ENCODE measurements around the gene PDE8B. TPM values are rescaled to one million over a fixed set of nuclear protein-coding genes. Genes with fewer than 3 reads are reported as not detected.

Gene PDE8B
- total RNA-seq, 1 experiment from 2014 or later: 0.07 TPM

DNA sequence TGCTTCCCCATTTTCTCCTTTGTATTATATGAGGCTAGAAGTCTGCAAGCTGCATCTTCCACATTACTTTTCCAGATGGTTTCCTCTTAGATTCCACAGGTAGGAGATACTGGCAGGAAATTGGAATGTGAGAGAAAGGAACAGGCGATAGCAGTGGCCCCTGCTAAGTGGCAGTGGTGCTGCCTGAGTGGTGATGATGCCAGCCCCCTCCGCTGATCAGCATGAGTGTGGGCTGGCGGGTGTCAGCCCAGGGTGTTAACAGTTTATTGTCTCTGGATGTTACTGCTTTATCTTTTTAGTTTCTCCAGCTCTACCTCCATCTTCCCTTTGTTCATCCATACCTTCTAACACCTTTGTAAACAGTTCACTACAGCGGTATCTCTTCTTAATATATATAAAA, 13.2 kb downstream of the PDE8B start:
- Histone ChIP-seq H2BK120ac (ENCODE audit: low read depth, low read length, poor library complexity, severe bottlenecking) (no peak overlapping the region), H3K4ac (ENCODE audit: low read depth, low read length) (no peak overlapping the region), H2AK5ac (ENCODE audit: insufficient read length, low read length) (no peak overlapping the region), H3K79me1 (ENCODE audit: insufficient read depth, low read depth, low read length, poor library complexity, severe bottlenecking) (no peaks in the 10 kb centered on the region), H3K23ac (ENCODE audit: insufficient read length, low read depth, low read length) (no peak overlapping the region), H2AFZ (ENCODE audit: low read length) (no peak overlapping the region), H3K9me3 (ENCODE audit: control insufficient read depth, low read depth, low read length) (no peaks in the 10 kb centered on the region), H2BK5ac (ENCODE audit: insufficient read length, low read length) (no peak overlapping the region), H3K27ac (ENCODE audit: insufficient read length, low read depth, low read length) (no peak overlapping the region), H2BK12ac (ENCODE audit: insufficient read length, low read depth, low read length) (no peak overlapping the region), H3T11ph (ENCODE audit: low read length) (no peak overlapping the region), H3K56ac (ENCODE audit: insufficient read length, low read depth, low read length) (no peak overlapping the region), H3K18ac (ENCODE audit: insufficient read length, low read depth, low read length) (no peak overlapping the region), H3K79me2 (ENCODE audit: insufficient read depth, low read length) (no peaks in the 10 kb centered on the region), H2BK20ac (ENCODE audit: low read depth, low read length, poor library complexity, severe bottlenecking) (no peak overlapping the region), H2BK15ac (ENCODE audit: low read depth, low read length) (no peak overlapping the region), H4K20me1 (ENCODE audit: control insufficient read depth, insufficient read depth, insufficient read length) (no peaks in the 10 kb centered on the region), H3K4me2 (ENCODE audit: insufficient read depth, insufficient read length, low read length) (no peak overlapping the region), H4K8ac (replicated peaks; ENCODE audit: insufficient read length, low read depth, low read length) (no peak overlapping the region), H3K23me2 (ENCODE audit: insufficient read length, low read depth, low read length, poor library complexity, severe bottlenecking) (no peaks in the 10 kb centered on the region), H4K91ac (ENCODE audit: insufficient read length, low read depth, low read length) (no peak overlapping the region), H3K9ac (ENCODE audit: extremely low read depth, insufficient read length, low read length) (no peak overlapping the region), H4K5ac (ENCODE audit: insufficient read length, low read depth, low read length) (no peak overlapping the region), H3K27me3 (ENCODE audit: insufficient read depth, low read length) (no peaks in the 10 kb centered on the region), H3K4me1 (ENCODE audit: insufficient read depth, low read length) (no peaks in the 10 kb centered on the region), H3K14ac (ENCODE audit: insufficient read depth, low read length) (no peak overlapping the region)
- WGBS (ENCODE audit: extremely low coverage, insufficient read length, low lambda C conversion rate): no CpG with 5 or more reads among the region's 4 CpGs
- no peaks in the 10 kb centered on the region for H3K9me3 Mint-ChIP-seq
- TF ChIP-seq, protein P1, sequence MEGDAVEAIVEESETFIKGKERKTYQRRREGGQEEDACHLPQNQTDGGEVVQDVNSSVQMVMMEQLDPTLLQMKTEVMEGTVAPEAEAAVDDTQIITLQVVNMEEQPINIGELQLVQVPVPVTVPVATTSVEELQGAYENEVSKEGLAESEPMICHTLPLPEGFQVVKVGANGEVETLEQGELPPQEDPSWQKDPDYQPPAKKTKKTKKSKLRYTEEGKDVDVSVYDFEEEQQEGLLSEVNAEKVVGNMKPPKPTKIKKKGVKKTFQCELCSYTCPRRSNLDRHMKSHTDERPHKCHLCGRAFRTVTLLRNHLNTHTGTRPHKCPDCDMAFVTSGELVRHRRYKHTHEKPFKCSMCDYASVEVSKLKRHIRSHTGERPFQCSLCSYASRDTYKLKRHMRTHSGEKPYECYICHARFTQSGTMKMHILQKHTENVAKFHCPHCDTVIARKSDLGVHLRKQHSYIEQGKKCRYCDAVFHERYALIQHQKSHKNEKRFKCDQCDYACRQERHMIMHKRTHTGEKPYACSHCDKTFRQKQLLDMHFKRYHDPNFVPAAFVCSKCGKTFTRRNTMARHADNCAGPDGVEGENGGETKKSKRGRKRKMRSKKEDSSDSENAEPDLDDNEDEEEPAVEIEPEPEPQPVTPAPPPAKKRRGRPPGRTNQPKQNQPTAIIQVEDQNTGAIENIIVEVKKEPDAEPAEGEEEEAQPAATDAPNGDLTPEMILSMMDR (conservative IDR thresholded peaks at IDR 0.05): no peak
- H3K4me3 Mint-ChIP-seq: no peak overlapping the region
- no peaks in the 10 kb centered on the region for H3K4me1 Mint-ChIP-seq
- H3K27ac Mint-ChIP-seq: no peak overlapping the region
- no peaks in the 10 kb centered on the region for H3K36me3 Mint-ChIP-seq (ENCODE audit: insufficient read depth in 1 of 3, low read depth in 3 of 3)
- DNase-seq: no peak
- H3K27me3 Mint-ChIP-seq (ENCODE audit: low read depth): peaks cover 7% of the 10 kb centered on the region
